Activated CD8-positive, alpha-beta T cell treated with anti-CD3 and anti-CD28 coated beads for 36 hours (primary cell): Measurements from ENCODE around the gene PFN3. TPM values are rescaled to one million over a fixed set of nuclear protein-coding genes. Genes with fewer than 3 reads are reported as not detected.
A peak's percentile ranks its signal among the peaks of the same experiment; 100 is the strongest.

Source experiments
- ATAC-seq: fragments of 200-7000 bp; cut with Tn5 transposase; one replicate; pipeline ENCODE4 v1.10.0; 2021; ENCODE audit warnings: mild to moderate bottlenecking, moderate library complexity
- CTCF ChIA-PET: fragments of 350-600 bp; sonication (Branson Sonifier 250); formaldehyde crosslinking; loops from one replicate; lab custom pipeline; 2021; ENCODE audit warnings: antibody characterized with exemption; lab: Charles Lee
- POLR2A ChIA-PET: fragments of 350-600 bp; sonication (Branson Sonifier 250); formaldehyde crosslinking; loops from one replicate; lab custom pipeline; 2021; ENCODE audit warnings: antibody characterized with exemption; lab: Charles Lee
- DNase-seq: peaks from one replicate; pipeline ENCODE4 v3.0.0-alpha.2; 2020
- H3K27ac Mint-ChIP-seq: one replicate; pipeline ENCODE4 v1.8.0; 2021; ENCODE audit warnings: mild to moderate bottlenecking, mixed read lengths
- H3K27me3 Mint-ChIP-seq: one replicate; pipeline ENCODE4 v1.8.0; 2021; ENCODE audit warnings: mixed read lengths
- H3K36me3 Mint-ChIP-seq: one replicate; pipeline ENCODE4 v1.8.0; 2021; ENCODE audit warnings: low read depth, mixed read lengths
- H3K4me1 Mint-ChIP-seq: one replicate; pipeline ENCODE4 v1.8.0; 2021; ENCODE audit warnings: low read depth, mixed read lengths
- H3K4me3 Mint-ChIP-seq: one replicate; pipeline ENCODE4 v1.8.0; 2021; ENCODE audit warnings: mild to moderate bottlenecking, moderate library complexity, mixed read lengths
- H3K9me3 Mint-ChIP-seq: one replicate; pipeline ENCODE4 v1.8.0; 2021; ENCODE audit warnings: mixed read lengths
- CTCF ChIP-seq: fragments of 200-600 bp; IDR thresholded peaks from one replicate; pipeline ENCODE4 v1.8.0; 2022; ENCODE audit warnings: antibody characterized with exemption, mild to moderate bottlenecking
- intact Hi-C: fragments of 100-400 bp; cut with micrococcal nuclease; formaldehyde crosslinking; loops from one replicate; pipeline ENCODE4 v1.10.0; 2022
- total RNA-seq, 2 experiments: library from RNA; stranded (reverse); gene quantifications; one replicate each; pipeline ENCODE4 v1.2.3, GENCODE V29; 2021

Gene PFN3
- total RNA-seq, 2 experiments from 2014 or later: not detected

- H3K4me3 Mint-ChIP-seq: peak overlapping the region; percentile 89
- ChIA-PET POLR2A (no interaction called here), CTCF (interaction anchor here (1.1 to 6.8 kb wide), 6 partner anchors 12 to 49 kb away, joined by 3 to 55 read pairs (median 4); no protein-coding TSS in a partner anchor)
- TF ChIP-seq CTCF: no peak
- H3K27me3 Mint-ChIP-seq: no peaks in the 10 kb centered on the region
- peaks cover 14% of the 10 kb centered on the region for H3K9me3 Mint-ChIP-seq
- peaks cover 10% of the 10 kb centered on the region for H3K36me3 Mint-ChIP-seq
- ATAC-seq (no peak), DNase-seq (no peak)
- H3K27ac Mint-ChIP-seq: peak overlapping the region; percentile 81
- intact Hi-C loops: loop anchor here (5.0 kb wide), 1 partner anchor 41 kb away; no protein-coding TSS in a partner anchor
- H3K4me1 Mint-ChIP-seq: peaks cover 81% of the 10 kb centered on the region
These were observed 42.1 kb downstream of the PFN3 start for GRCh38 chr5:177358370-177358819.

DNA sequence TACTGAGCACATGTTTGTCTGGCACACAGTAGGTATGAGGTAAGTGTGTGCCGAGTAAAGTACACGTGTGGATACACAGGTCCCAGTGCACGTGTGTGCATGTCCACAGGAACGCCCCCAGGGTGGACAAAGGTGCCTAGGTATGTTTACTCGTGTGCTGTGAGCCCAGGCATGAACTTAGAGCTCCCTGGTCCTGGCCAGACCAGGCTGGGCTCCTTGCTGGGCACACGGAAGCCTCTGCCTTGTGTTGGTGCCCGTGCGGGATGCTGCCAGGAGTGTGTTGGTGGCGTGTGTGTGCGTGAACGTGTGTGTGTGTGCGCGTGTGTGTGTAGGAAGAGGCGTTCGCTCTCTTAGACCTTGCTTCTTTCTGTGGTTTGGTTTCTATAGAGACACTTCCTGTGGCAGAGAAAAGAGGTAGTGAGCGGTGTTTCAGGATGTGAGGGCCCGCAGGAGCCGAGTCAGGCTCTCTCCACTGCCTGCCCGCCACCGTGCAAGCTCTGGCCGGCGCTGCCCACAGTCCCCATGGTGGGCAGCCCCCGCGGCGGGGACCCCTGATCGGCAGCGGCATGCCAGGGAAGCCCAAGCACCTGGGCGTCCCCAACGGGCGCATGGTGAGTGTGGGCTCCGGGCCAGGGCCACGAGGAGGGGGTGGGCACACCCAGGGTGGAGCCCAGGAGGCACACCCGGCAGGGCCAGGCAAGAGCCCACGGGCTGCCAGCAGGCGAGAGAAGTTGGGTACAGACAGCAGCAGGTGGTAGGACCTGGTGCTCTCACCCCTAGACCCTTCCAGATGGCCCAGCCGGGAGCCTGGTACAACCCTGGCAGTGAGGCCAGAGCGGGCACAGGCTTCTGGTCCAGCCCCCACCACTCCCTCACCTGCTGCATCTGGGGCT is 42.8 kb downstream of the PFN3 start, which contains the start of gene RGS14:
Gene RGS14 (plus strand): TSS at position 466 of the 893 bp plus-strand sequence. CDS start 101 bp downstream, at position 567.
- intact Hi-C loops: loop anchor here (5.0 kb wide), 1 partner anchor 40 kb away; no protein-coding TSS in a partner anchor
- no peak for TF ChIP-seq CTCF
- H3K27ac Mint-ChIP-seq: peak within 1 kb of the TSS; percentile 84
- no peaks in the 10 kb centered on the region for H3K27me3 Mint-ChIP-seq
- H3K9me3 Mint-ChIP-seq: peaks cover 14% of the 10 kb centered on the region
- POLR2A ChIA-PET: interaction anchor here (0.5 to 1.2 kb wide), 5 partner anchors 32 to 114 kb away, joined by 3 read pairs; no protein-coding TSS in a partner anchor
- H3K4me1 Mint-ChIP-seq: peaks cover 75% of the 10 kb centered on the region
- H3K36me3 Mint-ChIP-seq: peaks cover 10% of the 10 kb centered on the region
- CTCF ChIA-PET: interaction anchor here (0.8 to 6.8 kb wide), 9 partner anchors 12 to 48 kb away, joined by 3 to 55 read pairs (median 4); no protein-coding TSS in a partner anchor
- ATAC-seq: peak; percentile 87
- peak within 1 kb of the TSS; percentile 89 for H3K4me3 Mint-ChIP-seq
- DNase-seq: peak; percentile 75

GRCh38 chr5:177357146-177357458 is 43.4 kb downstream of the PFN3 start:
- H3K9me3 Mint-ChIP-seq: peaks cover 14% of the 10 kb centered on the region
- peaks cover 10% of the 10 kb centered on the region for H3K36me3 Mint-ChIP-seq
- no peak for ATAC-seq
- TF ChIP-seq CTCF: no peak
- peak overlapping the region; percentile 84 for H3K27ac Mint-ChIP-seq
- H3K27me3 Mint-ChIP-seq: no peaks in the 10 kb centered on the region
- intact Hi-C loops: loop anchor here (5.0 kb wide), 1 partner anchor 40 kb away; no protein-coding TSS in a partner anchor
- ChIA-PET CTCF (interaction anchor here (0.8 to 6.8 kb wide), 5 partner anchors 13 to 47 kb away, joined by 4 to 55 read pairs (median 13); no protein-coding TSS in a partner anchor), POLR2A (interaction anchor here (0.5 to 1.2 kb wide), 5 partner anchors 32 to 115 kb away, joined by 3 read pairs; no protein-coding TSS in a partner anchor)
- H3K4me1 Mint-ChIP-seq: peaks cover 69% of the 10 kb centered on the region
- no peak for DNase-seq
- H3K4me3 Mint-ChIP-seq: peak overlapping the region; percentile 89

DNA sequence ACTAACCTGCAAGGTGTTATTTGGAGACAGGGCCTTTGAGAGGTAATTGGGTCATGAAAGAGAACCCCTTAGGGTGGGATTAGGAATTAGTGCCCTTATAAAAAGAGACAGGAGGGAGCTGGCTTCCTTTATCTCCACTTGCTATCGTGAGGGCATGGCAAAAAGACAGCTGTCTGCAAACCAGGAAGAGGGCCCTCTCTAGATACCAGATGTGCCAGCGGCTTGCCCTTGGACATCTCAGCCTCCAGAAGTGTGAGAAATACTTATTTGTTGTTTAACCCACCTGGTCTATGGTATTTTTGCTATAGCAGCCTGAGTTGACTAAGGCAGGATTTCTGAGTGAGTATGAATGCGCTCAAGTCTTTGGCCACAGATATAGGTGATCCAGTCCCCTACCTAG is 43.7 kb downstream of the PFN3 start:
- Mint-ChIP-seq H3K27me3 (no peaks in the 10 kb centered on the region), H3K4me3 (peak overlapping the region; percentile 89), H3K36me3 (peaks cover 7% of the 10 kb centered on the region), H3K4me1 (peaks cover 66% of the 10 kb centered on the region), H3K9me3 (peaks cover 14% of the 10 kb centered on the region), H3K27ac (peak overlapping the region; percentile 84)
- CTCF ChIA-PET: interaction anchor here (1.4 to 6.8 kb wide), 6 partner anchors 10 to 48 kb away, joined by 4 to 55 read pairs (median 11); no protein-coding TSS in a partner anchor
- POLR2A ChIA-PET: interaction anchor here (0.5 to 1.4 kb wide), 5 partner anchors 33 to 104 kb away, joined by 3 to 5 read pairs (median 3); no protein-coding TSS in a partner anchor
- no peak for TF ChIP-seq CTCF
- intact Hi-C loops: loop anchor here (5.0 kb wide), 1 partner anchor 39 kb away; no protein-coding TSS in a partner anchor
- ATAC-seq (no peak), DNase-seq (no peak)
